K562 (cell line): Measurements from ENCODE around the gene ALDH5A1. TPM values are rescaled to one million over a fixed set of nuclear protein-coding genes. Genes with fewer than 3 reads are reported as not detected.

Source experiments
- ATAC-seq: fragments of 200-7000 bp; cut with Tn5 transposase; 3 replicates; pipeline ENCODE4 v1.9.1; 2020; ENCODE audit warnings: moderate library complexity
- BruUV-seq: library from RNA; stranded (reverse); fragments of 400-500 nt; replicated peaks from 2 replicates; lab custom pipeline; 2021; lab: Mats Ljungman, UMichigan
- CTCF ChIA-PET: fragments of 300-600 bp; formaldehyde crosslinking; extraction: SDS; loops from one replicate; lab custom pipeline; 2021; ENCODE audit warnings: low intra/inter-chr PET ratio; lab: Yijun Ruan, JAX
- POLR2A ChIA-PET: fragments of 300-600, 350-650 bp; sonication (Branson Sonifier 250); formaldehyde crosslinking; extraction: SDS; loops from one replicate; lab custom pipeline; 2021; ENCODE audit warnings: antibody characterized with exemption, inconsistent platforms; lab: Yijun Ruan, JAX
- DNase-seq, 4 experiments: peaks; one replicate each; pipeline versions ENCODE4 v3.0.0 to v3.0.0-alpha.2; 2011 to 2018; ENCODE audit warnings: low spot score in 3 of 4, mixed read lengths in 3 of 4; ENCODE audit errors: extremely low read depth in 1 of 4
- FAIRE-seq: peaks from 2 replicates; lab custom pipeline; 2011; peaks lifted over from hg19 to GRCh38; lab: Jason Lieb, UNC
- H2AFZ ChIP-seq: 2 replicates; pipeline ENCODE4 v1.6.0; 2011; ENCODE audit warnings: low read depth, low read length, control low read depth, inconsistent platforms
- H3K27ac ChIP-seq: fragments of 200-600 bp; 3 replicates; pipeline ENCODE4 v1.8.0; 2011; ENCODE audit warnings: low read depth, mild to moderate bottlenecking, control low read depth, inconsistent platforms, low read length, moderate library complexity, mixed read lengths; ENCODE audit errors: extremely low read depth
- H3K27me3 ChIP-seq, 2 experiments: fragments of 300-600 bp in 1 of 2; 2 replicates in 1 of 2; 3 replicates in 1 of 2; pipeline versions ENCODE4 v1.6.0 to v1.8.0; 2011; ENCODE audit warnings: inconsistent platforms in 2 of 2, low read length in 2 of 2, mild to moderate bottlenecking in 1 of 2, mixed read lengths in 1 of 2, moderate library complexity in 1 of 2; ENCODE audit not compliant: control insufficient read depth in 2 of 2, insufficient read depth in 2 of 2
- H3K36me3 ChIP-seq: fragments of 300-600 bp; 3 replicates; pipeline ENCODE4 v1.8.0; 2011; ENCODE audit warnings: mild to moderate bottlenecking, low read length, inconsistent platforms; ENCODE audit not compliant: control insufficient read depth, insufficient read depth
- H3K4me1 ChIP-seq, 2 experiments: fragments of 200-600 bp in 1 of 2; replicated peaks in 1 of 2; 2 replicates in 1 of 2; 3 replicates in 1 of 2; pipeline versions ENCODE4 v1.5.1 to v1.8.0; 2011; ENCODE audit warnings: inconsistent platforms in 2 of 2, low read length in 2 of 2, mild to moderate bottlenecking in 1 of 2, mixed read lengths in 1 of 2, moderate library complexity in 1 of 2; ENCODE audit not compliant: control insufficient read depth in 2 of 2, insufficient read depth in 2 of 2
- H3K4me2 ChIP-seq: 2 replicates; pipeline ENCODE4 v1.6.1; 2011; ENCODE audit warnings: low read length, control low read depth, inconsistent platforms, mixed read lengths; ENCODE audit not compliant: insufficient read depth
- H3K4me3 ChIP-seq: fragments of 200-600 bp; sonication (generic), shearing (Covaris generic); 2 replicates; pipeline ENCODE4 v1.5.1; 2016; ENCODE audit warnings: control low read depth, inconsistent platforms
- H3K79me2 ChIP-seq: fragments of 200-600 bp; 3 replicates; pipeline ENCODE4 v1.8.0; 2011; ENCODE audit warnings: low read length, inconsistent platforms; ENCODE audit not compliant: control insufficient read depth, insufficient read depth
- H3K9ac ChIP-seq, 2 experiments: 2 replicates each; pipeline versions ENCODE4 v1.6.0 to v1.6.1; 2011; ENCODE audit warnings: low read depth in 2 of 2, low read length in 2 of 2, control low read depth in 1 of 2, inconsistent platforms in 1 of 2, mild to moderate bottlenecking in 1 of 2, mixed read lengths in 1 of 2; ENCODE audit not compliant: insufficient read depth in 1 of 2
- H3K9me1 ChIP-seq: one replicate; pipeline ENCODE4 v1.6.0; 2011; ENCODE audit warnings: inconsistent platforms, mild to moderate bottlenecking, low read length, moderate library complexity; ENCODE audit not compliant: control insufficient read depth, insufficient read depth
- H3K9me3 ChIP-seq: replicated peaks from 2 replicates; pipeline ENCODE4 v1.5.1; 2011; ENCODE audit warnings: low read depth, low read length, inconsistent platforms; ENCODE audit not compliant: control insufficient read depth, insufficient read depth
- H4K20me1 ChIP-seq: replicated peaks from 2 replicates; pipeline ENCODE4 v1.6.1; 2011; ENCODE audit warnings: low read length, inconsistent platforms, mixed read lengths; ENCODE audit not compliant: control insufficient read depth, insufficient read depth
- BDP1 ChIP-seq: IDR thresholded peaks from 3 replicates; pipeline ENCODE4 v1.6.1; 2011; ENCODE audit not compliant: insufficient read length, insufficient read depth
- OTX1 ChIP-seq: fragments of 450-650 bp; formaldehyde crosslinking; IDR thresholded peaks from 2 replicates; pipeline ENCODE4 v1.4.0; 2022; ENCODE audit warnings: mild to moderate bottlenecking
- RBM22 ChIP-seq: fragments of 200-400 bp; formaldehyde crosslinking; IDR thresholded peaks from 2 replicates; pipeline ENCODE4 v1.6.1; 2018; ENCODE audit warnings: low read length, low read depth; ENCODE audit not compliant: poor library complexity, severe bottlenecking
- RUNX1 ChIP-seq: sonication (generic); IDR thresholded peaks from 2 replicates; pipeline ENCODE4 v1.6.1; 2016; ENCODE audit warnings: antibody characterized with exemption, low read depth
- TCFL5 ChIP-seq: fragments of 250-450 bp; sonication (Bioruptor Pico); conservative IDR thresholded peaks from 2 replicates; pipeline ENCODE4 v1.6.1; 2021; ENCODE audit warnings: mild to moderate bottlenecking, moderate library complexity, matching md5 sums
- ZNF311 ChIP-seq: fragments of 250-450 bp; sonication (Bioruptor Pico); IDR thresholded peaks from 2 replicates; pipeline ENCODE4 v1.4.0; 2020; ENCODE audit warnings: mild to moderate bottlenecking, moderate library complexity
- ZNF347 ChIP-seq: fragments of 450-650 bp; formaldehyde crosslinking; IDR thresholded peaks from 2 replicates; pipeline ENCODE4 v1.4.0; 2020; ENCODE audit warnings: low read depth, mild to moderate bottlenecking, moderate library complexity
- ZNF668 ChIP-seq: fragments of 250-450 bp; sonication (Bioruptor Pico); IDR thresholded peaks from 2 replicates; pipeline ENCODE4 v1.8.0; 2022; ENCODE audit warnings: mild to moderate bottlenecking, inconsistent platforms
- ZNF717 ChIP-seq: fragments of 250-450 bp; sonication (Bioruptor Pico); IDR thresholded peaks from 2 replicates; pipeline ENCODE4 v1.5.0; 2021
- ZNF778 ChIP-seq: fragments of 450-650 bp; formaldehyde crosslinking; IDR thresholded peaks from 2 replicates; pipeline ENCODE4 v1.4.0; 2020; ENCODE audit warnings: mild to moderate bottlenecking, moderate library complexity
- ZNF780A ChIP-seq: fragments of 250-450 bp; sonication (Bioruptor Pico); IDR thresholded peaks from 2 replicates; pipeline ENCODE4 v1.5.0; 2021; ENCODE audit warnings: mild to moderate bottlenecking
- WGBS: fragments of 100-300 bp; shearing (Covaris generic); methylation state at CpG from one replicate; pipeline ENCODE4 v1.1.6; 2016; ENCODE audit warnings: low coverage, mixed read lengths; ENCODE audit not compliant: insufficient coverage; ENCODE audit errors: missing lambda C conversion rate; 5-methylcytosine and 5-hydroxymethylcytosine counted together
- in situ Hi-C: fragments of 300-500 bp; cut with MboI; formaldehyde crosslinking; loops from 4 replicates; pipeline ENCODE4 v1.15.0; 2018; ENCODE audit warnings: inconsistent platforms, mixed read lengths
- intact Hi-C: fragments of 100-400 bp; cut with micrococcal nuclease; formaldehyde crosslinking; loops from 2 replicates; pipeline ENCODE4 v1.14.2; 2022
- polyA plus RNA-seq, 8 experiments: library from polyadenylated mRNA; depleted of rRNA in 4 of 8; stranded (reverse) in 5 of 8; unstranded in 3 of 8; fragments of >200 nt; fragmentation: Nextera tagmentation in 2 of 8; fragmentation: Illumina TruSeq in 1 of 8; extraction: Ambion mirVana in 2 of 8; extraction: Trizol in 1 of 8; gene quantifications; 2 replicates each; pipeline versions ENCODE4 v1.2.1 to v1.2.3, GENCODE V29; 2011 to 2014; ENCODE audit warnings: inconsistent platforms in 1 of 8, missing spikeins in 1 of 8
- total RNA-seq, 7 experiments: library from RNA; depleted of rRNA in 6 of 7; stranded (reverse); fragments of >200 nt in 6 of 7; fragmentation: Illumina TruSeq in 2 of 7; extraction: Trizol in 2 of 7; gene quantifications; 2 replicates each; pipeline versions ENCODE4 v1.2.1 to v1.2.3, GENCODE V29; 2011 to 2021; ENCODE audit warnings: low replicate concordance in 1 of 7
- TF ChIP-seq, protein P1 (sequence below): sonication (generic); formaldehyde crosslinking; IDR thresholded peaks from 2 replicates; pipeline ENCODE4 v1.8.0; 2023; ENCODE audit warnings: missing genetic modification reagents, mild to moderate bottlenecking, borderline replicate concordance
- TF ChIP-seq, protein P2 (sequence below): fragments of 450-650 bp; formaldehyde crosslinking; IDR thresholded peaks from 2 replicates; pipeline ENCODE4 v1.4.0; 2022; ENCODE audit warnings: missing genetic modification characterization
- TF ChIP-seq, protein P3 (sequence below): fragments of 200-800 bp; sonication (Bioruptor generic); IDR thresholded peaks from 2 replicates; pipeline ENCODE4 v1.6.1; 2017; ENCODE audit warnings: missing genetic modification characterization, missing compliant biosample characterization
- TF ChIP-seq, protein P4 (sequence below): fragments of 250-450 bp; sonication (Bioruptor Pico); IDR thresholded peaks from 2 replicates; pipeline ENCODE4 v1.8.0; 2021; ENCODE audit warnings: moderate library complexity, mild to moderate bottlenecking, inconsistent platforms

The ALDH5A1 gene
- total and polyA plus RNA-seq, 9 of the 15 experiments (the other 6 are each of a cell fraction or from before 2014, with no cell fraction given) = 2.2 to 19.7 (median 9.5) TPM

DNA sequence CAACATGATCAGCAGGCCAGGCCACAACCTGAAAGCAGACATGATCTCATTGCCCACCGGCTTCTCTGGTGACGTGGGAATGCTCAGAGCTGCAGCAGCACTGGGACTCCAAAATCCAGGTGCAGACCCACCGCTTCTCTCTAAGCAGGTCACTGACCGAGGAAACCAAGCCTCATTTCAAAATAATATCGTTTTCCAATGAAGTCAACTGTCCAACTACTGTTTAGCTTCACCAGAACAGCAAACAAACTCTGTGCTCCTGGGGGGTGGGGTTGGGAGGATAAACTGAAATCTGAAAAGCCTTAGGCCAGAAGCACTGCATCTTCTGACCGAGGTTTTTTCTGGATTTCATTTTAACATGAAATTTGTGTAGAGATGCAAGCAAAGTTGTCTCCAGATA lies 5.3 kb upstream of the ALDH5A1 start, which contains the start of gene GPLD1:
Gene GPLD1, minus strand, starts transcription at position 109 of the 400 bp plus-strand sequence. Its CDS starts 67 bp downstream, at position 42.
- H3K27ac ChIP-seq = no peak within 1 kb of the TSS
- CTCF ChIA-PET = no interaction called here

More for the DNA sequence above, 5.3 kb upstream of the ALDH5A1 start, which contains the start of gene GPLD1:
- H3K79me2 ChIP-seq = no peaks in the 10 kb centered on the region
- ATAC-seq = no peak
- no TSS peak for BruUV-seq
- no peak within 1 kb of the TSS for H3K4me2 ChIP-seq
- H3K27me3 ChIP-seq = no peaks in the 10 kb centered on the region; a peak in 1 of 5 replicates
- intact Hi-C loops (no loop called here), in situ Hi-C loops (no loop called here)
- H3K9me1 ChIP-seq = no peaks in the 10 kb centered on the region
- H3K9ac ChIP-seq = no peak within 1 kb of the TSS; a peak in 1 of 4 replicates
- POLR2A ChIA-PET = no interaction called here
- no peaks in the 10 kb centered on the region for H3K9me3 ChIP-seq
- no peaks in the 10 kb centered on the region for H4K20me1 ChIP-seq
- peaks cover 8 to 16% of the 10 kb centered on the region in 2 experiments; a peak in 4 of 5 replicates for H3K4me1 ChIP-seq
- H2AFZ ChIP-seq = no peak within 1 kb of the TSS
- no peak for TF ChIP-seq ZNF311
- no peak for TF ChIP-seq ZNF668 (CRISPR knock-in tag)
- TF ChIP-seq, protein P1, sequence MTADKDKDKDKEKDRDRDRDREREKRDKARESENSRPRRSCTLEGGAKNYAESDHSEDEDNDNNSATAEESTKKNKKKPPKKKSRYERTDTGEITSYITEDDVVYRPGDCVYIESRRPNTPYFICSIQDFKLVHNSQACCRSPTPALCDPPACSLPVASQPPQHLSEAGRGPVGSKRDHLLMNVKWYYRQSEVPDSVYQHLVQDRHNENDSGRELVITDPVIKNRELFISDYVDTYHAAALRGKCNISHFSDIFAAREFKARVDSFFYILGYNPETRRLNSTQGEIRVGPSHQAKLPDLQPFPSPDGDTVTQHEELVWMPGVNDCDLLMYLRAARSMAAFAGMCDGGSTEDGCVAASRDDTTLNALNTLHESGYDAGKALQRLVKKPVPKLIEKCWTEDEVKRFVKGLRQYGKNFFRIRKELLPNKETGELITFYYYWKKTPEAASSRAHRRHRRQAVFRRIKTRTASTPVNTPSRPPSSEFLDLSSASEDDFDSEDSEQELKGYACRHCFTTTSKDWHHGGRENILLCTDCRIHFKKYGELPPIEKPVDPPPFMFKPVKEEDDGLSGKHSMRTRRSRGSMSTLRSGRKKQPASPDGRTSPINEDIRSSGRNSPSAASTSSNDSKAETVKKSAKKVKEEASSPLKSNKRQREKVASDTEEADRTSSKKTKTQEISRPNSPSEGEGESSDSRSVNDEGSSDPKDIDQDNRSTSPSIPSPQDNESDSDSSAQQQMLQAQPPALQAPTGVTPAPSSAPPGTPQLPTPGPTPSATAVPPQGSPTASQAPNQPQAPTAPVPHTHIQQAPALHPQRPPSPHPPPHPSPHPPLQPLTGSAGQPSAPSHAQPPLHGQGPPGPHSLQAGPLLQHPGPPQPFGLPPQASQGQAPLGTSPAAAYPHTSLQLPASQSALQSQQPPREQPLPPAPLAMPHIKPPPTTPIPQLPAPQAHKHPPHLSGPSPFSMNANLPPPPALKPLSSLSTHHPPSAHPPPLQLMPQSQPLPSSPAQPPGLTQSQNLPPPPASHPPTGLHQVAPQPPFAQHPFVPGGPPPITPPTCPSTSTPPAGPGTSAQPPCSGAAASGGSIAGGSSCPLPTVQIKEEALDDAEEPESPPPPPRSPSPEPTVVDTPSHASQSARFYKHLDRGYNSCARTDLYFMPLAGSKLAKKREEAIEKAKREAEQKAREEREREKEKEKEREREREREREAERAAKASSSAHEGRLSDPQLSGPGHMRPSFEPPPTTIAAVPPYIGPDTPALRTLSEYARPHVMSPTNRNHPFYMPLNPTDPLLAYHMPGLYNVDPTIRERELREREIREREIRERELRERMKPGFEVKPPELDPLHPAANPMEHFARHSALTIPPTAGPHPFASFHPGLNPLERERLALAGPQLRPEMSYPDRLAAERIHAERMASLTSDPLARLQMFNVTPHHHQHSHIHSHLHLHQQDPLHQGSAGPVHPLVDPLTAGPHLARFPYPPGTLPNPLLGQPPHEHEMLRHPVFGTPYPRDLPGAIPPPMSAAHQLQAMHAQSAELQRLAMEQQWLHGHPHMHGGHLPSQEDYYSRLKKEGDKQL = no peak
- TF ChIP-seq, protein P2, sequence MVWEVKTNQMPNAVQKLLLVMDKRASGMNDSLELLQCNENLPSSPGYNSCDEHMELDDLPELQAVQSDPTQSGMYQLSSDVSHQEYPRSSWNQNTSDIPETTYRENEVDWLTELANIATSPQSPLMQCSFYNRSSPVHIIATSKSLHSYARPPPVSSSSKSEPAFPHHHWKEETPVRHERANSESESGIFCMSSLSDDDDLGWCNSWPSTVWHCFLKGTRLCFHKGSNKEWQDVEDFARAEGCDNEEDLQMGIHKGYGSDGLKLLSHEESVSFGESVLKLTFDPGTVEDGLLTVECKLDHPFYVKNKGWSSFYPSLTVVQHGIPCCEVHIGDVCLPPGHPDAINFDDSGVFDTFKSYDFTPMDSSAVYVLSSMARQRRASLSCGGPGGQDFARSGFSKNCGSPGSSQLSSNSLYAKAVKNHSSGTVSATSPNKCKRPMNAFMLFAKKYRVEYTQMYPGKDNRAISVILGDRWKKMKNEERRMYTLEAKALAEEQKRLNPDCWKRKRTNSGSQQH (CRISPR knock-in tag) = no peak
- TF ChIP-seq ZNF717 = no peak
- TF ChIP-seq RUNX1 = no peak
- TF ChIP-seq ZNF780A (CRISPR knock-in tag) = no peak
- no peak for TF ChIP-seq TCFL5 (CRISPR knock-in tag)
- TF ChIP-seq OTX1 = no peak
- no peak for TF ChIP-seq ZNF347
- TF ChIP-seq RBM22 = no peak
- TF ChIP-seq, protein P3, sequence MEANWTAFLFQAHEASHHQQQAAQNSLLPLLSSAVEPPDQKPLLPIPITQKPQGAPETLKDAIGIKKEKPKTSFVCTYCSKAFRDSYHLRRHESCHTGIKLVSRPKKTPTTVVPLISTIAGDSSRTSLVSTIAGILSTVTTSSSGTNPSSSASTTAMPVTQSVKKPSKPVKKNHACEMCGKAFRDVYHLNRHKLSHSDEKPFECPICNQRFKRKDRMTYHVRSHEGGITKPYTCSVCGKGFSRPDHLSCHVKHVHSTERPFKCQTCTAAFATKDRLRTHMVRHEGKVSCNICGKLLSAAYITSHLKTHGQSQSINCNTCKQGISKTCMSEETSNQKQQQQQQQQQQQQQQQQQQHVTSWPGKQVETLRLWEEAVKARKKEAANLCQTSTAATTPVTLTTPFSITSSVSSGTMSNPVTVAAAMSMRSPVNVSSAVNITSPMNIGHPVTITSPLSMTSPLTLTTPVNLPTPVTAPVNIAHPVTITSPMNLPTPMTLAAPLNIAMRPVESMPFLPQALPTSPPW (CRISPR knock-in tag) = no peak
- TF ChIP-seq BDP1 = no peak
- TF ChIP-seq ZNF778 (CRISPR knock-in tag) = no peak
- TF ChIP-seq, protein P4, sequence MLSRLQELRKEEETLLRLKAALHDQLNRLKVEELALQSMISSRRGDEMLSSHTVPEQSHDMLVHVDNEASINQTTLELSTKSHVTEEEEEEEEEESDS (CRISPR knock-in tag) = no peak
- WGBS = 34% methylated on average over 6 of the region's 6 CpGs
- no peak for DNase-seq
- no peak within 1 kb of the TSS for H3K4me3 ChIP-seq
- no peak for FAIRE-seq
- H3K36me3 ChIP-seq = no peaks in the 10 kb centered on the region
